A549 (cell line): ENCODE measurements around the gene BNIPL. TPM values are rescaled to one million over a fixed set of nuclear protein-coding genes. Genes with fewer than 3 reads are reported as not detected.

Experiments used
- ATAC-seq, 2 experiments: fragments of 200-7000 bp in 1 of 2; fragments of >200 bp in 1 of 2; cut with Nextera tagmentation in 1 of 2; cut with Tn5 transposase in 1 of 2; 3 replicates each; pipeline versions ENCODE4 v1.8.0 to v1.9.1; 2018 to 2020; ENCODE audit warnings: mild to moderate bottlenecking in 1 of 2, moderate library complexity in 1 of 2
- CTCF ChIA-PET: fragments of 300-600 bp; sonication (Branson Sonifier 250); formaldehyde crosslinking; extraction: SDS; loops from one replicate; lab custom pipeline; 2021; ENCODE audit warnings: antibody characterized with exemption, inconsistent platforms; lab: Yijun Ruan, JAX
- POLR2A ChIA-PET: fragments of 350-600 bp; formaldehyde crosslinking; extraction: SDS; loops from one replicate; lab custom pipeline; 2021; ENCODE audit warnings: antibody characterized with exemption, inconsistent platforms; lab: Yijun Ruan, JAX
- DNase-seq, 2 experiments: peaks; one replicate each; pipeline versions ENCODE4 v3.0.0 to v3.0.0-alpha.2; 2011 to 2016; ENCODE audit warnings: low read depth in 1 of 2, low spot score in 1 of 2
- FAIRE-seq: peaks from 2 replicates; lab custom pipeline; 2011; peaks lifted over from hg19 to GRCh38; lab: Jason Lieb, UNC
- H3K27ac ChIP-seq, 2 experiments: fragments of >200 bp; sonication (Bioruptor Twin); formaldehyde crosslinking; 3 replicates each; pipeline ENCODE4 v1.5.1; 2016 to 2017
- H3K4me1 ChIP-seq: fragments of >200 bp; sonication (Bioruptor Twin); formaldehyde crosslinking; 3 replicates; pipeline ENCODE4 v1.6.1; 2016
- H3K4me2 ChIP-seq: fragments of >200 bp; sonication (Bioruptor Twin); formaldehyde crosslinking; 3 replicates; pipeline ENCODE4 v1.6.1; 2016
- H3K4me3 ChIP-seq: fragments of >200 bp; sonication (Bioruptor Twin); formaldehyde crosslinking; 3 replicates; pipeline ENCODE4 v1.5.1; 2016
- H3K9me3 ChIP-seq: fragments of >200 bp; sonication (Bioruptor Twin); formaldehyde crosslinking; 3 replicates; pipeline ENCODE4 v1.6.1; 2016
- CEBPB ChIP-seq, 2 experiments: fragments of >200 bp in 1 of 2; sonication (Bioruptor Twin) in 1 of 2; formaldehyde crosslinking in 1 of 2; IDR thresholded peaks; 2 replicates each; pipeline ENCODE4 v1.6.1; 2012 to 2016
- FOXS1 ChIP-seq: fragments of 250-450 bp; sonication (Bioruptor Pico); IDR thresholded peaks from 2 replicates; pipeline ENCODE4 v1.5.0; 2020; ENCODE audit warnings: mild to moderate bottlenecking, moderate library complexity
- KDM5A ChIP-seq: fragments of 200-600 bp; sonication (generic); IDR thresholded peaks from 2 replicates; pipeline ENCODE4 v1.6.1; 2016; ENCODE audit warnings: antibody characterized with exemption, mild to moderate bottlenecking
- MAFK ChIP-seq: fragments of 450-650 bp; IDR thresholded peaks from 2 replicates; pipeline ENCODE4 v1.6.1; 2014; ENCODE audit not compliant: partially characterized antibody
- NPAS2 ChIP-seq: fragments of 250-450 bp; sonication (Bioruptor Pico); IDR thresholded peaks from 2 replicates; pipeline ENCODE4 v1.8.0; 2022; ENCODE audit warnings: mild to moderate bottlenecking, moderate library complexity, borderline replicate concordance
- PBX3 ChIP-seq: IDR thresholded peaks from 2 replicates; pipeline ENCODE4 v1.6.1; 2012
- RAD21 ChIP-seq, 2 experiments: fragments of >200 bp in 1 of 2; sonication (Bioruptor Twin) in 1 of 2; formaldehyde crosslinking in 1 of 2; IDR thresholded peaks in 1 of 2; conservative IDR thresholded peaks in 1 of 2; 2 replicates in 1 of 2; 3 replicates in 1 of 2; pipeline ENCODE4 v1.6.1; 2012 to 2018; ENCODE audit warnings: inconsistent platforms in 1 of 2
- SMC3 ChIP-seq: fragments of >200 bp; sonication (Bioruptor Twin); formaldehyde crosslinking; IDR thresholded peaks from 3 replicates; pipeline ENCODE4 v1.6.1; 2018; ENCODE audit warnings: inconsistent platforms
- WGBS: methylation state at CpG from one replicate; pipeline ENCODE4 v1.1.6; 2017; ENCODE audit errors: missing lambda C conversion rate; 5-methylcytosine and 5-hydroxymethylcytosine counted together
- polyA plus RNA-seq, 4 experiments: library from polyadenylated mRNA; depleted of rRNA in 3 of 4; stranded (reverse); fragments of >200 nt; fragmentation: RNase III in 1 of 4; extraction: RNeasy Plus Mini Kit Qiagen cat#74134 plus additional on column Dnase treatment in 1 of 4; gene quantifications; 2 replicates in 3 of 4; 3 replicates in 1 of 4; pipeline ENCODE4 v1.2.3, GENCODE V29; 2011 to 2017
- TF ChIP-seq, protein P1 (sequence below): fragments of >200 bp; sonication (Bioruptor Twin); formaldehyde crosslinking; IDR thresholded peaks from 2 replicates; pipeline ENCODE4 v1.6.1; 2016
- TF ChIP-seq, protein P2 (sequence below): fragments of >200 bp; sonication (Bioruptor Twin); formaldehyde crosslinking; IDR thresholded peaks from 3 replicates; pipeline ENCODE4 v1.5.1; 2016
- TF ChIP-seq, protein P3 (sequence below): fragments of 200-600 bp; sonication (generic); IDR thresholded peaks from 2 replicates; pipeline ENCODE4 v1.6.1; 2016; ENCODE audit warnings: antibody characterized with exemption, mild to moderate bottlenecking, moderate library complexity

BNIPL gene
- polyA plus RNA-seq, 2 of the 4 experiments (the other 2 are of a cell fraction) = 0.22 to 0.30 TPM

- peaks cover 20% of the 10 kb centered on the region for H3K4me1 ChIP-seq
- no peak overlapping the region for H3K4me3 ChIP-seq
- no peak overlapping the region for H3K27ac ChIP-seq
- POLR2A ChIA-PET = no interaction called here
- no peak for DNase-seq
- no peak for FAIRE-seq
- no peak for ATAC-seq
- no peak overlapping the region for H3K4me2 ChIP-seq
- CTCF ChIA-PET = interaction anchor here (24.0 kb wide), 1 partner anchor 18 kb away, joined by 586 read pairs; the partner anchor contains the start of genes ANXA9 and CERS2
- no peaks in the 10 kb centered on the region for H3K9me3 ChIP-seq
- no peak for TF ChIP-seq PBX3
- TF ChIP-seq, protein P1, sequence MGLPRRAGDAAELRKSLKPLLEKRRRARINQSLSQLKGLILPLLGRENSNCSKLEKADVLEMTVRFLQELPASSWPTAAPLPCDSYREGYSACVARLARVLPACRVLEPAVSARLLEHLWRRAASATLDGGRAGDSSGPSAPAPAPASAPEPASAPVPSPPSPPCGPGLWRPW = no peak
These were observed 33.2 kb upstream of the BNIPL start for GRCh38 chr1:151003180-151003579.

DNA sequence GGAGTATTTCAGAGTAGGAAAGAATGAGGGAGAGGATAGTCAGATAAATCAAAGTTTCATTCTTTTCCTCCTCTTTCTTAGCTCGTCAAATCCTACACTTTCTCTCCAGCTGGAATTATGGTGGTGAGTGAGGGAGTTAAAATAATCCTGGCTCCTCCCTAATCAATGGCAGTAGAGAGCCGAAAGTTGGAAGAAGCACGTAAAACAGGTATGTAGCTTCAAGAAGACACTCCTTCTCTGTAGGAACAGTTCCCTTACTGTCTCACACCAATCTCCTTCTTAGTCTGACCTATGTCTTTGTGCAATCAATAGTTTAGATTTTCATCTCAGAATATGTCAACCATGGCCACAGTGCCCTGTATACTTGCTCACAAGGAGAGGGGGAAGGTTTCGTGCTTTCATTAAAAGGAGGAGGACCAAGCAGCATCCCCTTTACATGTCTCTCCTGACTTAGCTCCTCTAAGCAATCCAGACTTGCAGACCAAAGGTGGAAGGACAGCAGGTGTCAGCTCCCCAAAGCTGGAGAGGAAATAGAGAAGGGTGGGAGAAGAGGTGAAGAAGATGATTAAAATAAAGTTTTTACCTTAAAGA lies 30.6 kb upstream of the BNIPL start:
- DNase-seq = no peak
- CTCF ChIA-PET = interaction anchor here (0.6 to 24.0 kb wide), 23 partner anchors 8 to 607 kb away, joined by 3 to 586 read pairs (median 4); partner anchors contain the start of genes ANXA9, C1orf56, CDC42SE1 and CERS2

DNA sequence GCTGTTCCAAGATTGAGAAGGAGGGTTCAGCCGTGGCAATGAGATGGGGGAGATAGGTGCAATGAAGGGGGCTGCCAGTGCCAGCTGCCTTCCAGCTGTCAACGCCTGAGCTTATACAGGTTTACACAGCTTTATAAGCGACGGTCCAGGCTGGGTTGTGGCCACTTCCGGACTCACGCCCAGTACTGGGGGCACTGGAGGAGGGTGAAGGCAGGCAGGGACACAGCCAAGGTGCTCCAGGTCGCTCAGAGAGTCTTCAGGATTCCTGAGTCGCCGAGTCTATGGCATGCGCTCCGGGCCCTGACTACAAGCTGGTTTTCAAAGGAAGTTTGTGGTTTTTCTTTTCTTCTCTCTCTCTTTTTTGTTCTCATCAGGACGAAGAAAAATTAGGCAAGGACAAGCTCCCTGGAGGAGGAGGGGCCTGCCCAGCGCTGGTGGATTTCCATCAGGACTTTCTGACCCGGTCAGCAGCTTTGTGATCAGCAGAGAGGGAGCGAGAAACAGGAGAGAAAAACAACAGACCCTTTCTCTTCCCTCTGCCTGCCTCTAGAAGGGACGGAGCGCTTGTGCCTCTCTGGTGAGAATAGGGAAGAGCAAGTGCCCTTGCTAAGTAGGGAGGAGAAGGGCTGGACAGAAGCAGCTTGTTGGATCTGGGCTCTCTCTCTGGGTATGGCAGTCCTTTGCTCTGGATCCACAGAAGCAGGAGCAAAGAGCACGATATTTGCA lies 29.9 kb upstream of the BNIPL start, which contains the start of gene MINDY1:
MINDY1 (minus strand) TSS at position 576 of the 726 bp plus-strand sequence. CDS start 4,285 bp downstream, outside the sequence.
- Histone ChIP-seq H3K4me1 (peaks cover 36% of the 10 kb centered on the region), H3K9me3 (no peaks in the 10 kb centered on the region), H3K27ac (peak within 1 kb of the TSS; percentile 77 to 95), H3K4me2 (peak within 1 kb of the TSS; percentile 90), H3K4me3 (peak within 1 kb of the TSS; percentile 88)
- FAIRE-seq (no peak), DNase-seq (peak; percentile 85 to 95), ATAC-seq (peak; percentile 91 to 92)
- CTCF ChIA-PET = interaction anchor here (0.7 to 24.0 kb wide), 24 partner anchors 9 to 608 kb away, joined by 3 to 586 read pairs (median 4); partner anchors contain the start of genes ANXA9, C1orf56, CDC42SE1 and CERS2
- WGBS = 8% methylated on average over 18 of the region's 18 CpGs
- POLR2A ChIA-PET = interaction anchor here (0.5 to 1.7 kb wide), 9 partner anchors 25 to 438 kb away, joined by 3 to 8 read pairs (median 3); partner anchors contain the start of genes C1orf56, ENSA and MCL1
- no peak for TF ChIP-seq KDM5A
- TF ChIP-seq, protein P2, sequence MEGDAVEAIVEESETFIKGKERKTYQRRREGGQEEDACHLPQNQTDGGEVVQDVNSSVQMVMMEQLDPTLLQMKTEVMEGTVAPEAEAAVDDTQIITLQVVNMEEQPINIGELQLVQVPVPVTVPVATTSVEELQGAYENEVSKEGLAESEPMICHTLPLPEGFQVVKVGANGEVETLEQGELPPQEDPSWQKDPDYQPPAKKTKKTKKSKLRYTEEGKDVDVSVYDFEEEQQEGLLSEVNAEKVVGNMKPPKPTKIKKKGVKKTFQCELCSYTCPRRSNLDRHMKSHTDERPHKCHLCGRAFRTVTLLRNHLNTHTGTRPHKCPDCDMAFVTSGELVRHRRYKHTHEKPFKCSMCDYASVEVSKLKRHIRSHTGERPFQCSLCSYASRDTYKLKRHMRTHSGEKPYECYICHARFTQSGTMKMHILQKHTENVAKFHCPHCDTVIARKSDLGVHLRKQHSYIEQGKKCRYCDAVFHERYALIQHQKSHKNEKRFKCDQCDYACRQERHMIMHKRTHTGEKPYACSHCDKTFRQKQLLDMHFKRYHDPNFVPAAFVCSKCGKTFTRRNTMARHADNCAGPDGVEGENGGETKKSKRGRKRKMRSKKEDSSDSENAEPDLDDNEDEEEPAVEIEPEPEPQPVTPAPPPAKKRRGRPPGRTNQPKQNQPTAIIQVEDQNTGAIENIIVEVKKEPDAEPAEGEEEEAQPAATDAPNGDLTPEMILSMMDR = peak; percentile 35; the same call in 2 of the 3 replicates
- peak; percentile 26 for TF ChIP-seq MAFK
- peak; percentile 43 to 54; a peak in 4 of 5 replicates for TF ChIP-seq RAD21 (conservative IDR thresholded peaks at IDR 0.05 in 1 of 2, IDR thresholded peaks at IDR 0.05 in 1 of 2)
- TF ChIP-seq, protein P3, sequence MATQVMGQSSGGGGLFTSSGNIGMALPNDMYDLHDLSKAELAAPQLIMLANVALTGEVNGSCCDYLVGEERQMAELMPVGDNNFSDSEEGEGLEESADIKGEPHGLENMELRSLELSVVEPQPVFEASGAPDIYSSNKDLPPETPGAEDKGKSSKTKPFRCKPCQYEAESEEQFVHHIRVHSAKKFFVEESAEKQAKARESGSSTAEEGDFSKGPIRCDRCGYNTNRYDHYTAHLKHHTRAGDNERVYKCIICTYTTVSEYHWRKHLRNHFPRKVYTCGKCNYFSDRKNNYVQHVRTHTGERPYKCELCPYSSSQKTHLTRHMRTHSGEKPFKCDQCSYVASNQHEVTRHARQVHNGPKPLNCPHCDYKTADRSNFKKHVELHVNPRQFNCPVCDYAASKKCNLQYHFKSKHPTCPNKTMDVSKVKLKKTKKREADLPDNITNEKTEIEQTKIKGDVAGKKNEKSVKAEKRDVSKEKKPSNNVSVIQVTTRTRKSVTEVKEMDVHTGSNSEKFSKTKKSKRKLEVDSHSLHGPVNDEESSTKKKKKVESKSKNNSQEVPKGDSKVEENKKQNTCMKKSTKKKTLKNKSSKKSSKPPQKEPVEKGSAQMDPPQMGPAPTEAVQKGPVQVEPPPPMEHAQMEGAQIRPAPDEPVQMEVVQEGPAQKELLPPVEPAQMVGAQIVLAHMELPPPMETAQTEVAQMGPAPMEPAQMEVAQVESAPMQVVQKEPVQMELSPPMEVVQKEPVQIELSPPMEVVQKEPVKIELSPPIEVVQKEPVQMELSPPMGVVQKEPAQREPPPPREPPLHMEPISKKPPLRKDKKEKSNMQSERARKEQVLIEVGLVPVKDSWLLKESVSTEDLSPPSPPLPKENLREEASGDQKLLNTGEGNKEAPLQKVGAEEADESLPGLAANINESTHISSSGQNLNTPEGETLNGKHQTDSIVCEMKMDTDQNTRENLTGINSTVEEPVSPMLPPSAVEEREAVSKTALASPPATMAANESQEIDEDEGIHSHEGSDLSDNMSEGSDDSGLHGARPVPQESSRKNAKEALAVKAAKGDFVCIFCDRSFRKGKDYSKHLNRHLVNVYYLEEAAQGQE = peak; percentile 36; the same call in 1 of the 2 replicates
- no peak for TF ChIP-seq FOXS1 (CRISPR knock-in tag)

More for the DNA sequence above, 30.6 kb upstream of the BNIPL start:
- POLR2A ChIA-PET = interaction anchor here (0.6 to 1.7 kb wide), 5 partner anchors 36 to 376 kb away, joined by 3 to 8 read pairs (median 3); partner anchors contain the start of genes C1orf56 and ENSA
- H3K4me2 ChIP-seq = peak overlapping the region; percentile 90
- WGBS = 78% methylated on average over 4 of the region's 4 CpGs
- H3K4me3 ChIP-seq = peak overlapping the region; percentile 45
- H3K27ac ChIP-seq = peak overlapping the region; percentile 77 to 87
- H3K9me3 ChIP-seq = no peaks in the 10 kb centered on the region
- ATAC-seq = no peak
- H3K4me1 ChIP-seq = peaks cover 30% of the 10 kb centered on the region
- TF ChIP-seq PBX3 = no peak
- no peak for TF ChIP-seq CEBPB (IDR thresholded peaks at IDR 0.05)
- TF ChIP-seq SMC3 = no peak
- TF ChIP-seq NPAS2 = no peak
- FAIRE-seq = no peak
